NCI-H146 (cell line): Measurements from ENCODE around the gene IL17C.
A peak's percentile ranks its signal among the peaks of the same experiment; 100 is the strongest.

Source experiments
- DNase-seq: peaks from one replicate; lab custom pipeline; 2025; lab: John Stamatoyannopoulos, UW

The IL17C gene

GRCh38 chr16:88686062-88686438, 47.7 kb downstream of the IL17C start:
- peak; percentile 67 for DNase-seq

DNA sequence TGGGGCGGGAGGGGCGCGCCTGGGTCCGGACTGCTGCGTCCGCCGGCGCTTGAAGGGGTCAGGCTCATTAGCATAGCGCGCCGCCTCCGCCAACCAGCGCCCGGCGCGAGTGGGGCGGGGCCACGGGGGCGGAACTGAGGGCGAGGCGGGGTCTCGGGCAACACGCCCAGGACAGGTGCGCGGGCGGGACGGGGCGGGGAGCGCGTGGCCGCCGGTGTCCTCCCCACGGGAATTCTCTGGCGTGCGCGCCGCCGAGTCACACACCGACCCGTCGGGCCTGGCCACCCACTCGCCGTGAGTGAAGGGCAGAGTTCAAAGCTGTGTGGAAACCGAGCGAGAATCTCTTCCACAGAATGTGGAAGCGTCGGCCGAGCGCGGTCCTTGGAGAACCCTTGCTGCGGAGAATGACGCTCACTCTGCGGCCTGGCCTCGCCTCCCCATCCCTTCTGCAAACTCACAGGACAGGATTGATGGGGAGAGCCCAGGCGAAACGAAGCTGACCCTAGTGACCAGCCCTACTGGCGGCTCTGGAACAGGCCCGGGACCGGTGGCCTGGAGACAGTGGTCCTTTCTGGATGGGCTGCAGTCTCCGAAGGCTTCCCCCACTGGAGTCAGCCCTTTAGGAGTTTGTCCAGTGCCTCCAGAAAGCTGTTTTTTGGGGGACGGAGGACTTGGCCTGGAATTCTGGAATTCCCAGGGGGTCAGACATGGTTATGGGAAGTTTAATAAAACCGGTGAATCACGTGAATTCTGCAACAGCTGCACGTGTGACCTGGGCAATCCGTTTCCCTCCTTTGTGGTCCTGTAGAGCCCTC, 48.3 kb downstream of the IL17C start, which contains the start of gene SNAI3:
TSS of gene SNAI3 (minus strand) at position 69 of the 815 bp plus-strand sequence. CDS start 101 bp downstream, outside the sequence.
- peak; percentile 79 for DNase-seq

DNA sequence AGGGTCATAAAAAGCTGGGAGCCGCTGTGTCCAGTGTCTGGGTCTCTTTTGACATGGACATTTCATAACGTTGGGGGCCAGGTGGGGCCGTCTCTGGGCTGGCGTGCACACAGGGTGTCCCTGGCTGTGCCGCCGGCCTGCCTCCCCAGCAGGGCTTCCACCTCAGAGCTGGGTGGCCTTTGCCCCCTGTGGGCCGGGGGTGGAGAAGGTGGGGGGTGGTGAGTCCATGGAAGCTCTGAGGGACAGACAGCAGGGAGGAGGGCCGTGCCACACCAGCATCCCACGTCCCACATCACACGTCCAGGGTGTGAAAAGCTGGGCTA, 48.8 kb downstream of the IL17C start:
- no peak for DNase-seq

DNA sequence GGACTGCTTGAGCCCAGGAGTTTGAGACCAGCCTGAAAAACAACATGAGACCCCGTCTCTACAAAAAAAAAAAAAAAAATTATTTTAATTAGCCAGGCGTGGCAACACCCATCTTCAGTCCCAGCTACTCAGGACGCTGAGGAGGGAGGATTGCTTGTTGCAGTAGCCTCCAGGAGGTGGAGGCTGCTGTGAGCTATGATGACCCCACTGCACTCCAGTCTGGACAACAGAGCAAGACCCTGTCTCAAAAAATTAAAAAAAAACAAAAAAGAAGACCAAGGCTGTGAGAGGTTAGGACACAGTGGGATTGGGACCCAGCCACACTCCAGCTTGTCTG, 49.3 kb downstream of the IL17C start:
- no peak for DNase-seq

GRCh38 chr16:88688013-88688778, 49.8 kb downstream of the IL17C start:
- peak; percentile 86 for DNase-seq
